Mammary epithelial cell (primary cell): ENCODE measurements around the gene TMOD1.

Experiments
- CTCF ChIP-seq, 2 donors: IDR thresholded peaks in 1 of 2; conservative IDR thresholded peaks in 1 of 2; 2 replicates each; pipeline ENCODE4 v1.5.1; 2011 to 2012; ENCODE audit warnings: inconsistent platforms in 2 of 2, low read length in 2 of 2, mild to moderate bottlenecking in 2 of 2, control low read depth in 1 of 2, low read depth in 1 of 2; ENCODE audit not compliant: insufficient read depth in 1 of 2; ENCODE audit errors: extremely low read depth in 1 of 2
- EZH2 ChIP-seq: IDR thresholded peaks from 2 replicates; pipeline ENCODE4 v1.6.1; 2012; ENCODE audit warnings: low read length, inconsistent platforms, borderline replicate concordance

- peak; percentile 45 for TF ChIP-seq CTCF (conservative IDR thresholded peaks at IDR 0.05 in 1 of 2, IDR thresholded peaks at IDR 0.05 in 1 of 2; ENCODE audit: extremely low read depth in 1 of 2, insufficient read depth in 1 of 2, low read depth in 1 of 2, low read length in 2 of 2)
- TF ChIP-seq EZH2 = no peak
These were observed 14.4 kb upstream of the TMOD1 start for GRCh38 chr9:97487107-97487506.
